ENCODE data around the gene ECI1.

- TF ChIP-seq CTCF (IDR thresholded peaks at IDR 0.05 in 2 of 3, conservative IDR thresholded peaks at IDR 0.05 in 1 of 3; ENCODE audit: borderline replicate concordance in 1 of 3, insufficient read depth in 1 of 3, low read depth in 2 of 3, low read length in 2 of 3), result no peak
- TF ChIP-seq JUND (IDR thresholded peaks at IDR 0.05), result no peak
- no peak for TF ChIP-seq MAX (IDR thresholded peaks at IDR 0.05)
- no peak for TF ChIP-seq REST (IDR thresholded peaks at IDR 0.05; ENCODE audit: low read depth)
- TF ChIP-seq RAD21 (IDR thresholded peaks at IDR 0.05; ENCODE audit: low read depth), result no peak
- no peak for TF ChIP-seq YY1 (IDR thresholded peaks at IDR 0.05; ENCODE audit: extremely low read depth, insufficient replicate concordance, low read depth, low read length)
- TF ChIP-seq POLR2A (IDR thresholded peaks at IDR 0.05; ENCODE audit: borderline replicate concordance, extremely low read depth, insufficient read depth, insufficient read length), result no peak
- no peak for TF ChIP-seq EZH2phosphoT487 (IDR thresholded peaks at IDR 0.05; ENCODE audit: borderline replicate concordance)
- no peak for TF ChIP-seq EZH2 (IDR thresholded peaks at IDR 0.05)
- TF ChIP-seq SRF (IDR thresholded peaks at IDR 0.05; ENCODE audit: low read depth), result no peak
- TF ChIP-seq CEBPB (IDR thresholded peaks at IDR 0.05; ENCODE audit: low read depth), result no peak
- TF ChIP-seq SIN3A (IDR thresholded peaks at IDR 0.05; ENCODE audit: low read depth), result no peak
- no peak for TF ChIP-seq POLR2AphosphoS5 (IDR thresholded peaks at IDR 0.05; ENCODE audit: low read depth, low read length)
- TF ChIP-seq SP1 (IDR thresholded peaks at IDR 0.05; ENCODE audit: low read depth), result no peak
Measured at GRCh38 chr16:2273931-2274330, 22.5 kb upstream of the ECI1 start.

Data from HCT116 (cell line).